HG02852 (cell line): ENCODE data around the gene ZNF560.

ENCODE experiments used
- ATAC-seq: cut with Tn5 transposase; IDR thresholded peaks from one replicate; pipeline ENCODE4 v1.9.1; 2021; ENCODE audit warnings: mild to moderate bottlenecking, moderate library complexity; ENCODE audit not compliant: unreplicated experiment

The ZNF560 gene

GRCh38 chr19:9436358-9436757 lies 62.1 kb downstream of the ZNF560 start:
- no peak for ATAC-seq

DNA sequence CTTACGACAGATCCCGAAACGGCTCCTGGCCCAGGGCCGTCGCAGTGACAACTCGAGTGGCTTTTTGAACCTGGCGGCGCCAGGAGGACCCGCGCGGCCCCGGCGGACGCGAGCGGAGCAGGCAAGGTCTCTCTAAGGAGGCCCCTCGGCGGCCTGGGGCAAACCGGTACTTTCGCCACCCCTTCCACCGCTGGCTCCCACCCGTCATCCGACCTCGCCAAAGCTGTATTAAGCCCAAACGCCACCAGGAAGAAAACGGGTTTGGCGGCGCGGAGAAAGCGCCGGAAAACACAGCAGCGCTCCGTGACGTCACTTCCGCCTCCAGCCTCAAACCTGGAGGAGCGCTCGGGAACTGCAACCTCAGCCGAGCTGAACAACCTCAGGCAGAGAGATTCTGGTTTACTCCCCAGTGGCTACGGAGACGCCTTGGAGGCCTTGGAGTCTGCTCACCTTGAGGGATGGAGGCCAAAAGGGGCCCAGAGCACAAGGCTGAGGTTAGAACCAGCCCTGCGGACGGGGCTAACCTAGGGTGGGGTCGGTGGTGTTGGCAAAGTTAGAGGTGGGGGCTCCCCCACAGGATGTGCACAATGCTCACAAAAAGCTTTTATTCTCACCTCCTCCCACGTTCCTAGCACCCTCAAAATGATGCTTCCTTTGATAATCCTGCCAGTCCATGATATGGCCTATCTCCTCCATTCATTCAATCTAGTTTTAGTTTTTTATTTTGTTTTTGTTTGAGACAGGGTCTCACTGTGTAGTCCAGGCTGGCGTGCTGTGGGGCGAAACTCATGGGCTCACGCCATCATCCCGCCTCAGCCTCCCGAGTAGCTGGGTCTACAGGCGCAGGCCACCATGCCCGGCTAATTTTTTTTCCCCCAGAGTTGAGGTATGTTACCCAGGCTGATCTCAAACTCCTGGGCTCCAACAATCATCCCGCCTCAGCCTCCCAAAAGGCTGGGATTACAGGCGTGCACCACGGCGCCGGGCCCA lies 62.8 kb downstream of the ZNF560 start, which contains the start of gene ZNF266:
ZNF266 (minus strand) TSS at position 295 of the 990 bp plus-strand sequence. CDS start 15,484 bp downstream, outside the sequence.
- peak; percentile 88 for ATAC-seq

GRCh38 chr19:9431475-9431874 lies 66.9 kb downstream of the ZNF560 start:
- no peak for ATAC-seq

- ATAC-seq, result no peak
Measured at GRCh38 chr19:9430444-9430843, 68.0 kb downstream of the ZNF560 start.

DNA sequence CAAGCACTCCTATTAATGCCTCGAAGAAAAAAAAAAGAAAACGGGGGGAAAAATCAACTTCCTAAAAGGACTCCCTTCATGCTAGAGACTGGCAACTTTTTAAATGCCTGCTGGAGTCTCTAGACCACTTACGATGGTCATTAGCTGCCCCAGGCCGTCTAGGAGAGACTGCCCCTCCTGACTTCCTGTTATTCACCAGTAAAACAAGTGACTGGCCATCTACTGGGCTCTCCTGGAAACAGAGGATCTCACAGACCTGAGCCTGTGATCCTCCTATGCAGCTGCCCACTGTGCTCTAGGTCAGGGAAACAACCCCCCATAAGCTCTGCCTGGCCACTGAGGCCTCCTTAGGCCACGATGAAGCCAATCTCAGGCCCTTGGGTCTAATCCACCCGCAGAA lies 70.5 kb downstream of the ZNF560 start:
- ATAC-seq, result no peak
